Measurements from ENCODE around the gene VRK2. TPM values are rescaled to one million over a fixed set of nuclear protein-coding genes. Genes with fewer than 3 reads are reported as not detected.

The VRK2 gene
- total and polyA plus RNA-seq, 10 of the 15 experiments (the other 5 are each of a cell fraction or from before 2014, with no cell fraction given): 26.5 to 78.0 (median 57.3) TPM

DNA sequence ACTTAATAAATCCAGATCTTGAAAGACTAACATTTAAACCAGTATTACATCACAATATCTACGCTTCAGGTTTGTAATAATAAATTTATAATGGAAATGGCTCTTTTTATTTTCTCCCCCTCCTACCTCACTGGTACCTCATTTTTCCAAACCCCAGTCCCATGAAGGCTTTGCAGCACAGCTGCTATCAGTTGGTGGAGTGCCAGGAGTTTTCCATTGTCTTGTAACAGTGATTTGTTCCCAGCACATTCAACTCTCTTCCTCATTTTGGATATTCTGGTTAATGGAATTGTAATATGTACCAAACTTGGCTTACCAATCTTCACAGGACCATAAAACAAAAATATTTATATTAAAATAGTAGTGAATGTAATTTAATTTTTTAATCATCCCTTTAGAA lies 91.2 kb downstream of the VRK2 start:
- Histone ChIP-seq H3K36me3 (ENCODE audit: control insufficient read depth in 2 of 2, insufficient read depth in 2 of 2, low read length in 1 of 2) (peaks cover 2 to 10% of the 10 kb centered on the region in 2 experiments; a peak in 3 of 4 replicates), H4K20me1 (ENCODE audit: control insufficient read depth, insufficient read depth) (no peaks in the 10 kb centered on the region), H3K27me3 (replicated peaks in 1 of 2; ENCODE audit: control insufficient read depth in 2 of 2, insufficient read depth in 2 of 2, low read length in 1 of 2) (no peaks in the 10 kb centered on the region), H2AFZ (ENCODE audit: control insufficient read depth, low read depth, low read length) (no peak overlapping the region), H3K4me1 (ENCODE audit: control insufficient read depth, insufficient read depth, low read length) (no peaks in the 10 kb centered on the region), H3K4me2 (ENCODE audit: control insufficient read depth, insufficient read depth) (no peak overlapping the region), H3K9me3 (replicated peaks; ENCODE audit: control insufficient read depth, insufficient read depth, low read length) (no peaks in the 10 kb centered on the region), H3K9ac (ENCODE audit: control insufficient read depth, insufficient read depth, low read length) (no peak overlapping the region), H3K27ac (ENCODE audit: control insufficient read depth, insufficient read depth) (no peak overlapping the region), H3K4me3 (no peak overlapping the region), H3K79me2 (ENCODE audit: control insufficient read depth, insufficient read depth, low read length) (no peaks in the 10 kb centered on the region)
- intact Hi-C loops (cut with micrococcal nuclease; ENCODE audit: unreplicated experiment) (no loop called here), in situ Hi-C loops (cut with MboI) (no loop called here)
- RAD21 ChIA-PET (ENCODE audit: unreplicated experiment): no interaction called here
- FAIRE-seq: no peak
- 95% methylated on average over 1 of the region's 1 CpG for WGBS (ENCODE audit: insufficient coverage, insufficient replicate concordance, low lambda C conversion rate, missing lambda C conversion rate)
- no peak for TF ChIP-seq HDAC2 (IDR thresholded peaks at IDR 0.05)
- TF ChIP-seq, protein P1, sequence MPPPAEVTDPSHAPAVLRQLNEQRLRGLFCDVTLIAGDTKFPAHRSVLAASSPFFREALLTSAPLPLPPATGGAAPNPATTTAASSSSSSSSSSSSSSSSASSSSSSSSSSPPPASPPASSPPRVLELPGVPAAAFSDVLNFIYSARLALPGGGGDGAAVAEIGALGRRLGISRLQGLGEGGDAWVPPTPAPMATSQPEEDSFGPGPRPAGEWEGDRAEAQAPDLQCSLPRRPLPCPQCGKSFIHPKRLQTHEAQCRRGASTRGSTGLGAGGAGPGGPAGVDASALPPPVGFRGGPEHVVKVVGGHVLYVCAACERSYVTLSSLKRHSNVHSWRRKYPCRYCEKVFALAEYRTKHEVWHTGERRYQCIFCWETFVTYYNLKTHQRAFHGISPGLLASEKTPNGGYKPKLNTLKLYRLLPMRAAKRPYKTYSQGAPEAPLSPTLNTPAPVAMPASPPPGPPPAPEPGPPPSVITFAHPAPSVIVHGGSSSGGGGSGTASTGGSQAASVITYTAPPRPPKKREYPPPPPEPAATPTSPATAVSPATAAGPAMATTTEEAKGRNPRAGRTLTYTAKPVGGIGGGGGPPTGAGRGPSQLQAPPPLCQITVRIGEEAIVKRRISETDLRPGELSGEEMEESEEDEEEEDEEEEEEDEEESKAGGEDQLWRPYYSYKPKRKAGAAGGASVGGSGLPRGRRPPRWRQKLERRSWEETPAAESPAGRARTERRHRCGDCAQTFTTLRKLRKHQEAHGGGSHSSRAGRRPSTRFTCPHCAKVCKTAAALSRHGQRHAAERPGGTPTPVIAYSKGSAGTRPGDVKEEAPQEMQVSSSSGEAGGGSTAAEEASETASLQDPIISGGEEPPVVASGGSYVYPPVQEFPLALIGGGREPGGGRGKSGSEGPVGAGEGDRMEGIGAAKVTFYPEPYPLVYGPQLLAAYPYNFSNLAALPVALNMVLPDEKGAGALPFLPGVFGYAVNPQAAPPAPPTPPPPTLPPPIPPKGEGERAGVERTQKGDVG (CRISPR knock-in tag; IDR thresholded peaks at IDR 0.05): no peak
- no peak for TF ChIP-seq PML (IDR thresholded peaks at IDR 0.05; ENCODE audit: low read length)
- no peak for TF ChIP-seq SRF (IDR thresholded peaks at IDR 0.05; ENCODE audit: low read depth in 2 of 2, low read length in 2 of 2)
- TF ChIP-seq, protein P2, sequence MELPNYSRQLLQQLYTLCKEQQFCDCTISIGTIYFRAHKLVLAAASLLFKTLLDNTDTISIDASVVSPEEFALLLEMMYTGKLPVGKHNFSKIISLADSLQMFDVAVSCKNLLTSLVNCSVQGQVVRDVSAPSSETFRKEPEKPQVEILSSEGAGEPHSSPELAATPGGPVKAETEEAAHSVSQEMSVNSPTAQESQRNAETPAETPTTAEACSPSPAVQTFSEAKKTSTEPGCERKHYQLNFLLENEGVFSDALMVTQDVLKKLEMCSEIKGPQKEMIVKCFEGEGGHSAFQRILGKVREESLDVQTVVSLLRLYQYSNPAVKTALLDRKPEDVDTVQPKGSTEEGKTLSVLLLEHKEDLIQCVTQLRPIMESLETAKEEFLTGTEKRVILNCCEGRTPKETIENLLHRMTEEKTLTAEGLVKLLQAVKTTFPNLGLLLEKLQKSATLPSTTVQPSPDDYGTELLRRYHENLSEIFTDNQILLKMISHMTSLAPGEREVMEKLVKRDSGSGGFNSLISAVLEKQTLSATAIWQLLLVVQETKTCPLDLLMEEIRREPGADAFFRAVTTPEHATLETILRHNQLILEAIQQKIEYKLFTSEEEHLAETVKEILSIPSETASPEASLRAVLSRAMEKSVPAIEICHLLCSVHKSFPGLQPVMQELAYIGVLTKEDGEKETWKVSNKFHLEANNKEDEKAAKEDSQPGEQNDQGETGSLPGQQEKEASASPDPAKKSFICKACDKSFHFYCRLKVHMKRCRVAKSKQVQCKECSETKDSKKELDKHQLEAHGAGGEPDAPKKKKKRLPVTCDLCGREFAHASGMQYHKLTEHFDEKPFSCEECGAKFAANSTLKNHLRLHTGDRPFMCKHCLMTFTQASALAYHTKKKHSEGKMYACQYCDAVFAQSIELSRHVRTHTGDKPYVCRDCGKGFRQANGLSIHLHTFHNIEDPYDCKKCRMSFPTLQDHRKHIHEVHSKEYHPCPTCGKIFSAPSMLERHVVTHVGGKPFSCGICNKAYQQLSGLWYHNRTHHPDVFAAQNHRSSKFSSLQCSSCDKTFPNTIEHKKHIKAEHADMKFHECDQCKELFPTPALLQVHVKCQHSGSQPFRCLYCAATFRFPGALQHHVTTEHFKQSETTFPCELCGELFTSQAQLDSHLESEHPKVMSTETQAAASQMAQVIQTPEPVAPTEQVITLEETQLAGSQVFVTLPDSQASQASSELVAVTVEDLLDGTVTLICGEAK (IDR thresholded peaks at IDR 0.05; ENCODE audit: borderline replicate concordance): no peak
- TF ChIP-seq CHD1 (IDR thresholded peaks at IDR 0.05; ENCODE audit: low read depth, low read length): no peak
- TF ChIP-seq, protein P3, sequence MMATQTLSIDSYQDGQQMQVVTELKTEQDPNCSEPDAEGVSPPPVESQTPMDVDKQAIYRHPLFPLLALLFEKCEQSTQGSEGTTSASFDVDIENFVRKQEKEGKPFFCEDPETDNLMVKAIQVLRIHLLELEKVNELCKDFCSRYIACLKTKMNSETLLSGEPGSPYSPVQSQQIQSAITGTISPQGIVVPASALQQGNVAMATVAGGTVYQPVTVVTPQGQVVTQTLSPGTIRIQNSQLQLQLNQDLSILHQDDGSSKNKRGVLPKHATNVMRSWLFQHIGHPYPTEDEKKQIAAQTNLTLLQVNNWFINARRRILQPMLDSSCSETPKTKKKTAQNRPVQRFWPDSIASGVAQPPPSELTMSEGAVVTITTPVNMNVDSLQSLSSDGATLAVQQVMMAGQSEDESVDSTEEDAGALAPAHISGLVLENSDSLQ (IDR thresholded peaks at IDR 0.05): no peak
- no peak for TF ChIP-seq HDGF (IDR thresholded peaks at IDR 0.05)
- POLR2A ChIA-PET: no interaction called here
- no TSS peak for BruUV-seq (replicated peaks)
- DNase-seq (ENCODE audit: low read depth, low spot score): no peak
- SMC1A ChIA-PET (ENCODE audit: uncharacterized antibody, unreplicated experiment): no interaction called here
- CTCF ChIA-PET: no interaction called here
- no peak for ATAC-seq
